WERI-Rb-1 (cell line): ENCODE data around the gene SMOC1.

Source experiments
- DNase-seq: peaks from one replicate; pipeline ENCODE4 v3.0.0-alpha.2; 2020
- H3K27ac ChIP-seq: fragments of 250-450 bp; sonication (Bioruptor Pico); 2 replicates; pipeline ENCODE4 v1.5.1; 2020; ENCODE audit warnings: mild to moderate bottlenecking, moderate library complexity
- H3K27me3 ChIP-seq: fragments of 250-450 bp; sonication (Bioruptor Pico); 2 replicates; pipeline ENCODE4 v1.5.1; 2021; ENCODE audit warnings: mild to moderate bottlenecking, low read depth, moderate library complexity; ENCODE audit not compliant: insufficient read depth, severe bottlenecking
- H3K36me3 ChIP-seq: fragments of 250-450 bp; sonication (Bioruptor Pico); 2 replicates; pipeline ENCODE4 v1.5.1; 2020; ENCODE audit warnings: mild to moderate bottlenecking, moderate library complexity
- H3K4me3 ChIP-seq: 2 replicates; pipeline ENCODE4 v1.5.1; 2011; ENCODE audit warnings: low read depth, mild to moderate bottlenecking, control low read depth, low read length
- H3K9me3 ChIP-seq: fragments of 250-450 bp; sonication (Bioruptor Pico); 2 replicates; pipeline ENCODE4 v1.5.1; 2021; ENCODE audit warnings: mild to moderate bottlenecking, moderate library complexity; ENCODE audit not compliant: severe bottlenecking
- TF ChIP-seq, protein P1 (sequence below): IDR thresholded peaks from 2 replicates; pipeline ENCODE4 v1.5.1; 2011; ENCODE audit warnings: low read depth, mild to moderate bottlenecking, control low read depth, inconsistent platforms, low read length

SMOC1 gene

DNA sequence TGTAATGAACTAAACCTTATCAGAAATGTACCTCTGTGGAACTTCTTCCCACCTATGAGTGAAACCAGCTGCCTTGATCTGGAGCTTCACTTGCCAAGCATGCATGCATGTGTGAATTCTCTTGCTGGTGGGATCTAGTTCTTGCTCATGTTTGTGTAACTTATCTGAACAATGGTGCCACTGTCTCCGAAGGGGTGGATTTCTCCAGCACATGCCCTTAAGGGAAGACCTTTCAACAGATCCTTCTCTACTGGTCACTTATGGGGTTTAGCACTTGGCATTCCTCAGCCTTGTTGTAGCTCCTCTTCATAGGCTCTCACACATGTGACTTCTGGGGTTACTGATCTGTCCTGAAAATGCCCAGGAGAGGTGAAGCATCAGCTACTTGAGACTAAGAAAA is 25.0 kb downstream of the SMOC1 start:
- Histone ChIP-seq H3K9me3 (no peaks in the 10 kb centered on the region), H3K27me3 (no peaks in the 10 kb centered on the region), H3K4me3 (no peak overlapping the region), H3K27ac (no peak overlapping the region), H3K36me3 (no peaks in the 10 kb centered on the region)
- DNase-seq: no peak
- TF ChIP-seq, protein P1, sequence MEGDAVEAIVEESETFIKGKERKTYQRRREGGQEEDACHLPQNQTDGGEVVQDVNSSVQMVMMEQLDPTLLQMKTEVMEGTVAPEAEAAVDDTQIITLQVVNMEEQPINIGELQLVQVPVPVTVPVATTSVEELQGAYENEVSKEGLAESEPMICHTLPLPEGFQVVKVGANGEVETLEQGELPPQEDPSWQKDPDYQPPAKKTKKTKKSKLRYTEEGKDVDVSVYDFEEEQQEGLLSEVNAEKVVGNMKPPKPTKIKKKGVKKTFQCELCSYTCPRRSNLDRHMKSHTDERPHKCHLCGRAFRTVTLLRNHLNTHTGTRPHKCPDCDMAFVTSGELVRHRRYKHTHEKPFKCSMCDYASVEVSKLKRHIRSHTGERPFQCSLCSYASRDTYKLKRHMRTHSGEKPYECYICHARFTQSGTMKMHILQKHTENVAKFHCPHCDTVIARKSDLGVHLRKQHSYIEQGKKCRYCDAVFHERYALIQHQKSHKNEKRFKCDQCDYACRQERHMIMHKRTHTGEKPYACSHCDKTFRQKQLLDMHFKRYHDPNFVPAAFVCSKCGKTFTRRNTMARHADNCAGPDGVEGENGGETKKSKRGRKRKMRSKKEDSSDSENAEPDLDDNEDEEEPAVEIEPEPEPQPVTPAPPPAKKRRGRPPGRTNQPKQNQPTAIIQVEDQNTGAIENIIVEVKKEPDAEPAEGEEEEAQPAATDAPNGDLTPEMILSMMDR: no peak

DNA sequence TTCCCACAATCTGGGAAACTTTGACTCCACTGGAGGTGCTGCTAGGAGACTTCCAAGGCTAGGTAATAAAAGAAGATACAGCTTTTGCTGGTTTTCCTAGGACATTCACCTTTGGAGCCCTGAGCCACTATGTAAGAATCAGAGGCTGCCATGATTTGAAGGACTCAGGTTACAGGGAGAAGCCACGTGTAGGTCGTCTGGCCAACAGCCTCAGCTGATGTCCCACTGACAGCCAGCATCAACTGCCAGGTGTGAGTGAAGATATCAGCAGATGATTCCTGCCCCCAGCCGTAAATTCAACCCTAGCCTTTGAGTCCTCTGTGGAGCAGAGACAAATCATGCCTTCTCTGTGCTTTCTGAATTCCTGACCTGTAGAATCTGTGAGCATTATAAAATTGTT is 27.0 kb downstream of the SMOC1 start:
- no peaks in the 10 kb centered on the region for H3K9me3 ChIP-seq
- H3K36me3 ChIP-seq: no peaks in the 10 kb centered on the region
- H3K27ac ChIP-seq: no peak overlapping the region
- no peaks in the 10 kb centered on the region for H3K27me3 ChIP-seq
- no peak for DNase-seq
- H3K4me3 ChIP-seq: no peak overlapping the region
- TF ChIP-seq, protein P1: no peak

DNA sequence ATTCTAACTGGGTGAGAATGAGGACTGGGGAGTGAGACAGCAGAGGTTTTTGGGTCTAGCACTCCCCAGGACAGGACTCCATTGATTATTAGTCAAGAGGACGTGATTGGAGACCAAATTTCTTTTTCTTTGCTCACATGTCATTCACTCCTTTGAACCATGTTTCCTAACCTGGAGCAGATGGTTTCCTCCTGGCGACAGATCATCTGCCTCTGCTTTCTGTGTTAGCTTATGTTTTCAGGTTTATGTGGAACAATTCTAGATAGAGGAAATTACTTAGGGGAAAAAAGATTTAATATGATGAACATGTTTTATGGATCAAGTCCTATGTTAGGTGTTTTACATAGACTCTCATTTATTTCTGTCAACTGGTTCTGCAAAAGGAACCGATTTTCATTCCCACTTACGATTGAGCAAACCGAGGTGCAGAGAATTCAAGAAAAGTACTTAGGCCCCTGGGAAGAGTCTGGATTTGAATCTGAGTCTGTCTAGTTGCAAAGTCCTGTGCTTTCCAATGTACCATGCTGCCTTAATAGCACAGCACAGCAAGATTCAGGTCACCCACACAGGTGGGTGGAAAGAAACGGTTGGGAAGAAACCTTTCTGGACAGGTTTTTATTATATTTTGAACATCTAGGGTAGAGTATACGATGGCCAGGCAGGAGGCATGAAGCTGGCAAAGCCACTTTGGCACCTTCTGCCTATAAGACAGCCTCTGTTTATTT is 30.8 kb downstream of the SMOC1 start:
- TF ChIP-seq, protein P1: no peak
- Histone ChIP-seq H3K4me3 (no peak overlapping the region), H3K9me3 (peaks cover 2% of the 10 kb centered on the region), H3K27me3 (no peaks in the 10 kb centered on the region), H3K36me3 (no peaks in the 10 kb centered on the region), H3K27ac (no peak overlapping the region)
- no peak for DNase-seq

DNA sequence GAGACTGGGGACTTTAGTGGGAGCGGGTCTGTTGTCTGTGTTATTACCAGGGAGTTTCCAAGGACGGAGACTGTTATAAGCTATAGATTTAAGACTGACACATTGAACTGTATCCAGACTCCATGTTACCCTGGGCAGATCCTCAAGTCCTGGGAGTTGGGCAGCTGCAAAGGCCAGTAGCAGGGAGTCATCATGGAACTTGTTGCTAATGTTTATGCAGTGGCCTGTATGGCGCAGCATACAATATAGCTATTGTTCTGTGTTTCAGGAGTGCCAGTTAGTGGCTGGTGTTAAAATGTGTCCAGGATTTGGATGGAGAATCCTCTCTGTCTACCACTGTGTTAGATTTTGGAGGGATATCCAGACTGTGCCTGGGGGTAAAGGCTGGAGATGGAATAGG is 31.7 kb downstream of the SMOC1 start:
- no peak for DNase-seq
- Histone ChIP-seq H3K9me3 (peaks cover 2% of the 10 kb centered on the region), H3K4me3 (no peak overlapping the region), H3K27me3 (no peaks in the 10 kb centered on the region), H3K36me3 (no peaks in the 10 kb centered on the region), H3K27ac (peak overlapping the region; percentile 46)
- TF ChIP-seq, protein P1: no peak

DNA sequence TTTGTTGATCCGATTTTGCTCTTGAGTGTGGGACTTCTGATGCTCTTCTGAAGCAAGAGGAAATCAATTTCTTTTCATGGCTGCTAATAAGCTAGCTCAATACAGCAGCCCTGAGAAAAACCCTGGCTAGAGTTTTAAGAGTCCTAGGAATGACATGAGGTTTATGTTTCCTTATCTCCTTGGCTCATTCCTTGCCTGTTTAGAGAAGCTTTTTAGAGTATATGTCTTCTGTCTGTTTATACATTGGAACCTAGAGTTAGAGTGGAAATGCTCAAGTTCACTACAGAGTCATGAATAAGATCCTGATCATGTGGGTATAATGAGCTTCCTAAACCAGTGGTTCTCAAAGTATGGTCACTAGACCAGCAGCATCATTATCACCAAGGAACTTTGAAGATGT is 34.5 kb downstream of the SMOC1 start:
- Histone ChIP-seq H3K36me3 (no peaks in the 10 kb centered on the region), H3K4me3 (no peak overlapping the region), H3K9me3 (peaks cover 2% of the 10 kb centered on the region), H3K27me3 (no peaks in the 10 kb centered on the region), H3K27ac (no peak overlapping the region)
- TF ChIP-seq, protein P1: no peak
- no peak for DNase-seq

DNA sequence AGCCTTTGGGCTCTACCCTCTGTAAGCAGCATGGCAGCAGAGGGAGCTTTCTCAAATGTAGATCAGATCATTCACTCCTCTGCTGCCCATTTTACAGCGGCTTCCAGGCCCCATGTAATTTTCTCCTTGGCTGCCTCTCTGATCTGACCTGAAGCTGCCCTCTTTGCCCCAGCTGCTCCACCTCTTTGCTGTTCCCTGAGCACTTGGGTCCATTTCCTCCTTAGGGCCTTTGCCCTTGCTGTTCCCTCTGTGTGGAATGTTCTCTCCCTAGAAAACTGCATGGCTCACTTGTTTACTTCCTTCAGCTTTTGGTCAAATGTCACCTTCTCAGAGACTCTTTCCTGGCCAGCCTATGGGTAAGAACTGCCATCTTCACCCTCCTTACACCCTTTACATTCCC is 37.2 kb downstream of the SMOC1 start:
- Histone ChIP-seq H3K36me3 (no peaks in the 10 kb centered on the region), H3K9me3 (peaks cover 2% of the 10 kb centered on the region), H3K27ac (no peak overlapping the region), H3K4me3 (no peak overlapping the region), H3K27me3 (no peaks in the 10 kb centered on the region)
- TF ChIP-seq, protein P1: no peak
- DNase-seq: no peak
